Measurements from ENCODE around the gene ASB10.

ASB10 gene

DNA sequence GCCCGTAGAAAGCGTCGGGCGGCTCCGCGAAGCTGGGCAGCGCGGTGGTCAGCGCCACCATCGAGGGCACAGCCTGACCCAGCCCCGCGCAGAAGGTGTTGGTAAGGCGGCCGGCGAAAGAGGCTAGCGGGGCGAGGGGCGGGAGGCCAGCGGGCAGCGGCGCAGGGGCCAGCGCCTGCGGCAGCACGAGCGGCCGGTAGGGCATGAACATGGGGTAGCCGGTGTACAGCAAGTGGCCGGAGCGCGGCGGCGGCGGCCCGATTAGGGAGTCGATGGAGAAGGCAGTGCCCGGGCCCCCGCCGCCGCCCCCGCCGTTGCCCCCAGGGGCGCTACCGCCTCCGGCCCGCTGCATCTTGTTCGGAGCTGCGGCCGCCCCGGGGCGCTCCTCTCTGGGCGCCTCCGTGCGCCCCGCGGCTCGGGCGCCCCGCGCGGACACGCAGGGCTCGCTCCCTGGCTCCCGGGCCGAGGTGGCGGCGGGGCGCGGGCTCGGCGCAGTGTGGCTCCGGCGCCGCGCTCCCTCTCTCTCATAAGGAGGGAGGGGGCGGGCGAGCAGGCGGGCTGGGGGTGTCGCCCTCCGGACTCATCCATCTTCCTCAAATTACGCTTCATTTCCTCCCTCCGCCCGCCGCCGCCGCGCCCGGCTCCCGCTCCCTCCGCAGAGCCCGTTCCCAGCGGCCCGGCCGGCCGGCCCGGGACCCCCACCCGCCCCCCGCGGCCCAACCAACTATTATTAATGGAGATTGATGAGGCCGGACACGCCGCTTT lies 19.7 kb downstream of the ASB10 start, which contains the start of gene GBX1:
Gene GBX1, minus strand, starts transcription at position 498 of the 765 bp plus-strand sequence. Its CDS starts 146 bp downstream, at position 352.
- no peak within 1 kb of the TSS for H3K4me3 ChIP-seq (ENCODE audit: low read depth, low read length)
- TF ChIP-seq, protein P1, sequence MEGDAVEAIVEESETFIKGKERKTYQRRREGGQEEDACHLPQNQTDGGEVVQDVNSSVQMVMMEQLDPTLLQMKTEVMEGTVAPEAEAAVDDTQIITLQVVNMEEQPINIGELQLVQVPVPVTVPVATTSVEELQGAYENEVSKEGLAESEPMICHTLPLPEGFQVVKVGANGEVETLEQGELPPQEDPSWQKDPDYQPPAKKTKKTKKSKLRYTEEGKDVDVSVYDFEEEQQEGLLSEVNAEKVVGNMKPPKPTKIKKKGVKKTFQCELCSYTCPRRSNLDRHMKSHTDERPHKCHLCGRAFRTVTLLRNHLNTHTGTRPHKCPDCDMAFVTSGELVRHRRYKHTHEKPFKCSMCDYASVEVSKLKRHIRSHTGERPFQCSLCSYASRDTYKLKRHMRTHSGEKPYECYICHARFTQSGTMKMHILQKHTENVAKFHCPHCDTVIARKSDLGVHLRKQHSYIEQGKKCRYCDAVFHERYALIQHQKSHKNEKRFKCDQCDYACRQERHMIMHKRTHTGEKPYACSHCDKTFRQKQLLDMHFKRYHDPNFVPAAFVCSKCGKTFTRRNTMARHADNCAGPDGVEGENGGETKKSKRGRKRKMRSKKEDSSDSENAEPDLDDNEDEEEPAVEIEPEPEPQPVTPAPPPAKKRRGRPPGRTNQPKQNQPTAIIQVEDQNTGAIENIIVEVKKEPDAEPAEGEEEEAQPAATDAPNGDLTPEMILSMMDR (IDR thresholded peaks at IDR 0.05; ENCODE audit: borderline replicate concordance, insufficient read depth, low read depth, low read length), result no peak

GRCh38 chr7:151166629-151167196 lies 20.3 kb downstream of the ASB10 start:
- H3K4me3 ChIP-seq (ENCODE audit: low read depth, low read length), result no peak overlapping the region
- TF ChIP-seq, protein P1 (IDR thresholded peaks at IDR 0.05; ENCODE audit: borderline replicate concordance, insufficient read depth, low read depth, low read length), result no peak

DNA sequence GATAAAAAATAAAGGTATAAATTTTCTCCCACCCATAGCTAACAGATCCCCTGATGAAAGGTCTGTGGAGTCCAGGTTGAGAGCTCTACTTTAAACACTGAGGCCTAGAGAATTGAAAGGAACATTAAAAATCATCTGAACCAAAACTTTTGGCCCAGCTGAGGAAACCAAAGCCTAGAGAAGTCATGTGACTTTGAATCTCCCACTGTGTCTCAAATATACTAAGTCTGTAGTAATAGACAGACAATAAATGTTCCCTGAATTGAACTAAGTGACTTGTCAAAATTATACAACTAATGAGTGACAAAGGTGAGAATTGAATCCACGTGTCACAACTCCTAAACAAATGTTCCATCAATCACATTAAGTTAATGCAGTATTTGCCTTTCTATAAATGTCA lies 25.3 kb downstream of the ASB10 start:
- H3K4me3 ChIP-seq (ENCODE audit: low read depth, low read length), result no peak overlapping the region
- TF ChIP-seq, protein P1 (IDR thresholded peaks at IDR 0.05; ENCODE audit: borderline replicate concordance, insufficient read depth, low read depth, low read length), result no peak

- TF ChIP-seq, protein P1 (IDR thresholded peaks at IDR 0.05; ENCODE audit: borderline replicate concordance, insufficient read depth, low read depth, low read length), result no peak
- no peak overlapping the region for H3K4me3 ChIP-seq (ENCODE audit: low read depth, low read length)
Observed at GRCh38 chr7:151157645-151158329, 29.3 kb downstream of the ASB10 start.

GRCh38 chr7:151152643-151153513 lies 34.2 kb downstream of the ASB10 start:
- TF ChIP-seq, protein P1 (IDR thresholded peaks at IDR 0.05; ENCODE audit: borderline replicate concordance, insufficient read depth, low read depth, low read length), result no peak
- H3K4me3 ChIP-seq (ENCODE audit: low read depth, low read length), result no peak overlapping the region

- H3K4me3 ChIP-seq (ENCODE audit: low read depth, low read length), result no peak overlapping the region
- TF ChIP-seq, protein P1 (IDR thresholded peaks at IDR 0.05; ENCODE audit: borderline replicate concordance, insufficient read depth, low read depth, low read length), result no peak
Observed at GRCh38 chr7:151150388-151150787, 36.7 kb downstream of the ASB10 start.

Data from GM12875 (cell line).